ENCODE measurements around the gene PCBP3. TPM values are rescaled to one million over a fixed set of nuclear protein-coding genes. Genes with fewer than 3 reads are reported as not detected.

The PCBP3 gene
- total and polyA plus RNA-seq, 10 of the 15 experiments (the other 5 are each of a cell fraction or from before 2014, with no cell fraction given), result 0.09 to 1.3 (median 0.46) TPM; not detected in 3

- BruUV-seq (replicated peaks), result no TSS peak
- Histone ChIP-seq H3K27ac (ENCODE audit: control insufficient read depth, insufficient read depth) (no peak overlapping the region), H3K4me3 (no peak overlapping the region), H3K79me2 (ENCODE audit: control insufficient read depth, insufficient read depth, low read length) (no peaks in the 10 kb centered on the region), H3K9me3 (replicated peaks; ENCODE audit: control insufficient read depth, insufficient read depth, low read length) (no peaks in the 10 kb centered on the region), H3K36me3 (ENCODE audit: control insufficient read depth in 2 of 2, insufficient read depth in 2 of 2, low read length in 1 of 2) (no peaks in the 10 kb centered on the region), H4K20me1 (ENCODE audit: control insufficient read depth, insufficient read depth) (no peaks in the 10 kb centered on the region), H3K4me1 (ENCODE audit: control insufficient read depth, insufficient read depth, low read length) (peaks cover 5% of the 10 kb centered on the region; the same call in 1 of the 2 replicates), H3K4me2 (ENCODE audit: control insufficient read depth, insufficient read depth) (no peak overlapping the region), H3K9ac (ENCODE audit: control insufficient read depth, insufficient read depth, low read length) (no peak overlapping the region), H3K27me3 (replicated peaks in 1 of 2; ENCODE audit: control insufficient read depth in 2 of 2, insufficient read depth in 2 of 2, low read length in 1 of 2) (no peaks in the 10 kb centered on the region), H2AFZ (ENCODE audit: control insufficient read depth, low read depth, low read length) (no peak overlapping the region)
- ChIA-PET CTCF (no interaction called here), POLR2A (no interaction called here), SMC1A (ENCODE audit: uncharacterized antibody, unreplicated experiment) (interaction anchor here (0.9 kb wide), 1 partner anchor 14 kb away, joined by 3 read pairs; no protein-coding TSS in a partner anchor), RAD21 (ENCODE audit: unreplicated experiment) (no interaction called here)
- ATAC-seq, result no peak
- in situ Hi-C loops (cut with MboI) (no loop called here), intact Hi-C loops (cut with micrococcal nuclease; ENCODE audit: unreplicated experiment) (no loop called here)
- WGBS (ENCODE audit: insufficient coverage, insufficient replicate concordance, low lambda C conversion rate, missing lambda C conversion rate), result 86% methylated on average over 10 of the region's 10 CpGs
- FAIRE-seq, result no peak
- DNase-seq (ENCODE audit: low read depth, low spot score), result no peak
- TF ChIP-seq BRCA1 (IDR thresholded peaks at IDR 0.05; ENCODE audit: low read depth, low read length), result no peak
- TF ChIP-seq FOXM1 (IDR thresholded peaks at IDR 0.05; ENCODE audit: low read depth, low read length), result no peak
- TF ChIP-seq CUX1 (IDR thresholded peaks at IDR 0.05; ENCODE audit: insufficient replicate concordance, low read depth, low read length), result no peak
- TF ChIP-seq RFX5 (IDR thresholded peaks at IDR 0.05; ENCODE audit: low read depth, low read length), result no peak
- TF ChIP-seq ZBTB40 (IDR thresholded peaks at IDR 0.05; ENCODE audit: borderline replicate concordance), result no peak
- no peak for TF ChIP-seq JUNB (IDR thresholded peaks at IDR 0.05)
- no peak for TF ChIP-seq NBN (IDR thresholded peaks at IDR 0.05)
- no peak for TF ChIP-seq ZBED1 (IDR thresholded peaks at IDR 0.05; ENCODE audit: borderline replicate concordance)
- no peak for TF ChIP-seq ESRRA (IDR thresholded peaks at IDR 0.05; ENCODE audit: low read length)
- TF ChIP-seq SP1 (IDR thresholded peaks at IDR 0.05; ENCODE audit: low read depth, low read length), result no peak
- no peak for TF ChIP-seq SMC3 (IDR thresholded peaks at IDR 0.05; ENCODE audit: borderline replicate concordance, low read length)
- no peak for TF ChIP-seq CBX3 (IDR thresholded peaks at IDR 0.05; ENCODE audit: borderline replicate concordance, low read depth)
- no peak for TF ChIP-seq ZNF384 (IDR thresholded peaks at IDR 0.05; ENCODE audit: borderline replicate concordance, low read depth, low read length)
- no peak for TF ChIP-seq MEF2A (IDR thresholded peaks at IDR 0.05; ENCODE audit: insufficient read depth, low read depth, low read length)
- no peak for TF ChIP-seq POLR2AphosphoS5 (IDR thresholded peaks at IDR 0.05; ENCODE audit: low read length)
- no peak for TF ChIP-seq MLLT1 (IDR thresholded peaks at IDR 0.05)
- no peak for TF ChIP-seq PML (IDR thresholded peaks at IDR 0.05; ENCODE audit: low read length)
Observed at GRCh38 chr21:45726438-45726837, 82.9 kb downstream of the PCBP3 start.

Data from GM12878 (cell line).